GM19025 (cell line): ENCODE data around the gene IFT122.
"Not testable (repeated sequence)": the region's sequence is repeated elsewhere in the genome, so short reads cannot be mapped to it uniquely, and the experiment has no call there.

Experiments
- ATAC-seq: cut with Tn5 transposase; IDR thresholded peaks from one replicate; pipeline ENCODE4 v1.9.1; 2021; ENCODE audit warnings: mild to moderate bottlenecking, low read depth, moderate library complexity; ENCODE audit not compliant: unreplicated experiment

IFT122 gene

GRCh38 chr3:129491077-129491476 lies 51.1 kb downstream of the IFT122 start:
- ATAC-seq = not testable (repeated sequence)

- ATAC-seq = no peak
These were observed 51.8 kb downstream of the IFT122 start for GRCh38 chr3:129491794-129492193.

GRCh38 chr3:129492691-129493090 lies 52.7 kb downstream of the IFT122 start:
- no peak for ATAC-seq

- no peak for ATAC-seq
These were observed 53.2 kb downstream of the IFT122 start for GRCh38 chr3:129493206-129493605.

GRCh38 chr3:129494499-129494898 lies 54.5 kb downstream of the IFT122 start:
- ATAC-seq = not testable (repeated sequence)

- ATAC-seq = not testable (repeated sequence)
These were observed 55.1 kb downstream of the IFT122 start for GRCh38 chr3:129495006-129495639.

GRCh38 chr3:129497876-129498275 lies 57.9 kb downstream of the IFT122 start:
- not testable (repeated sequence) for ATAC-seq

GRCh38 chr3:129498603-129499488 lies 58.8 kb downstream of the IFT122 start:
- ATAC-seq = not testable (repeated sequence)

GRCh38 chr3:129499604-129500333 lies 59.7 kb downstream of the IFT122 start:
- not testable (repeated sequence) for ATAC-seq

- no peak for ATAC-seq
These were observed 60.3 kb downstream of the IFT122 start for GRCh38 chr3:129500334-129500658.

GRCh38 chr3:129501630-129502029 lies 61.6 kb downstream of the IFT122 start:
- no peak for ATAC-seq

- ATAC-seq = no peak
These were observed 62.8 kb downstream of the IFT122 start for GRCh38 chr3:129502641-129503408.

GRCh38 chr3:129503471-129504291 lies 63.7 kb downstream of the IFT122 start:
- no peak for ATAC-seq

- ATAC-seq = no peak
These were observed 64.6 kb downstream of the IFT122 start for GRCh38 chr3:129504471-129505100.

GRCh38 chr3:129505341-129505740 lies 65.3 kb downstream of the IFT122 start:
- no peak for ATAC-seq

GRCh38 chr3:129506231-129506742 lies 66.3 kb downstream of the IFT122 start:
- no peak for ATAC-seq

- ATAC-seq = no peak
These were observed 67.3 kb downstream of the IFT122 start for GRCh38 chr3:129507181-129507831.

GRCh38 chr3:129512595-129512994 lies 72.6 kb downstream of the IFT122 start:
- no peak for ATAC-seq
